GM12878 (cell line): Measurements from ENCODE around the gene TPT1. TPM values are rescaled to one million over a fixed set of nuclear protein-coding genes. Genes with fewer than 3 reads are reported as not detected.

Experiments
- ATAC-seq: fragments of 200-7000 bp; cut with Tn5 transposase; 3 replicates; pipeline ENCODE4 v1.9.1; 2020; ENCODE audit warnings: mild to moderate bottlenecking, moderate library complexity
- BruUV-seq: library from RNA; stranded (reverse); fragments of 400-500 nt; replicated peaks from 2 replicates; lab custom pipeline; 2021; lab: Mats Ljungman, UMichigan
- CTCF ChIA-PET: fragments of 300-600 bp; sonication (Branson Sonifier 250); formaldehyde crosslinking; extraction: SDS; loops from one replicate; lab custom pipeline; 2021; ENCODE audit warnings: inconsistent platforms; lab: Yijun Ruan, JAX
- POLR2A ChIA-PET: fragments of 350-600 bp; formaldehyde crosslinking; extraction: SDS; loops from one replicate; lab custom pipeline; 2021; ENCODE audit warnings: inconsistent platforms; lab: Charles Lee
- RAD21 ChIA-PET: fragments of 300-600 bp; sonication (Branson Sonifier 250); formaldehyde crosslinking; loops from one replicate; lab custom pipeline; 2023; ENCODE audit warnings: antibody characterized with exemption; ENCODE audit not compliant: unreplicated experiment; lab: Charles Lee
- SMC1A ChIA-PET: fragments of 300-600 bp; sonication (Branson Sonifier 250); formaldehyde crosslinking; loops from one replicate; lab custom pipeline; 2023; ENCODE audit not compliant: unreplicated experiment, uncharacterized antibody; lab: Charles Lee
- DNase-seq: peaks from one replicate; pipeline ENCODE4 v3.0.0-alpha.2; 2011; ENCODE audit warnings: low read depth, low spot score
- FAIRE-seq: peaks from 3 replicates; lab custom pipeline; 2011; peaks lifted over from hg19 to GRCh38; lab: Jason Lieb, UNC
- H2AFZ ChIP-seq: 2 replicates; pipeline ENCODE4 v1.6.0; 2011; ENCODE audit warnings: low read depth, low read length, control low read depth; ENCODE audit not compliant: control insufficient read depth
- H3K27ac ChIP-seq: 2 replicates; pipeline ENCODE4 v1.5.1; 2011; ENCODE audit warnings: control low read depth; ENCODE audit not compliant: control insufficient read depth, insufficient read depth
- H3K27me3 ChIP-seq, 2 experiments: replicated peaks in 1 of 2; 2 replicates each; pipeline versions ENCODE4 v1.6.0 to v1.6.1; 2011; ENCODE audit warnings: low read length in 1 of 2; ENCODE audit not compliant: control insufficient read depth in 2 of 2, insufficient read depth in 2 of 2
- H3K36me3 ChIP-seq, 2 experiments: 2 replicates each; pipeline ENCODE4 v1.5.1; 2011; ENCODE audit warnings: low read length in 1 of 2; ENCODE audit not compliant: control insufficient read depth in 2 of 2, insufficient read depth in 2 of 2
- H3K4me1 ChIP-seq: 2 replicates; pipeline ENCODE4 v1.6.1; 2011; ENCODE audit warnings: mild to moderate bottlenecking, low read length, moderate library complexity, mixed read lengths; ENCODE audit not compliant: control insufficient read depth, insufficient read depth
- H3K4me2 ChIP-seq: 2 replicates; pipeline ENCODE4 v1.6.0; 2011; ENCODE audit warnings: control low read depth; ENCODE audit not compliant: control insufficient read depth, insufficient read depth
- H3K4me3 ChIP-seq: fragments of 200-600 bp; sonication (generic); 2 replicates; pipeline ENCODE4 v1.5.1; 2016
- H3K79me2 ChIP-seq: 2 replicates; pipeline ENCODE4 v1.6.0; 2011; ENCODE audit warnings: low read length; ENCODE audit not compliant: control insufficient read depth, insufficient read depth
- H3K9ac ChIP-seq: 2 replicates; pipeline ENCODE4 v1.8.0; 2011; ENCODE audit warnings: low read length, control low read depth, mixed read lengths; ENCODE audit not compliant: control insufficient read depth, insufficient read depth
- H3K9me3 ChIP-seq: replicated peaks from 3 replicates; pipeline ENCODE4 v1.5.1; 2011; ENCODE audit warnings: mild to moderate bottlenecking, low read length; ENCODE audit not compliant: control insufficient read depth, insufficient read depth
- H4K20me1 ChIP-seq: 2 replicates; pipeline ENCODE4 v1.6.0; 2011; ENCODE audit not compliant: control insufficient read depth, insufficient read depth
- ATF7 ChIP-seq: fragments of 450-650 bp; IDR thresholded peaks from 2 replicates; pipeline ENCODE4 v1.6.1; 2016; ENCODE audit warnings: low read depth, mild to moderate bottlenecking
- CBFB ChIP-seq: IDR thresholded peaks from 2 replicates; pipeline ENCODE4 v1.6.1; 2016; ENCODE audit warnings: antibody characterized with exemption, low read depth
- FOS ChIP-seq: IDR thresholded peaks from 3 replicates; pipeline ENCODE4 v1.6.1; 2011; ENCODE audit warnings: borderline replicate concordance; ENCODE audit not compliant: insufficient read length; ENCODE audit errors: extremely low read depth
- HDAC6 ChIP-seq: fragments of 200-600 bp; sonication (generic); IDR thresholded peaks from one replicate; pipeline ENCODE4 v1.8.0; 2017; ENCODE audit warnings: antibody characterized with exemption; ENCODE audit not compliant: unreplicated experiment
- SP1 ChIP-seq: IDR thresholded peaks from one replicate; pipeline ENCODE4 v1.6.1; 2011; ENCODE audit warnings: low read depth, low read length
- SPI1 ChIP-seq: IDR thresholded peaks from 2 replicates; pipeline ENCODE4 v1.6.1; 2011; ENCODE audit warnings: low read depth, mild to moderate bottlenecking, low read length, moderate library complexity, borderline replicate concordance; ENCODE audit not compliant: insufficient read depth
- TAF1 ChIP-seq: IDR thresholded peaks from 2 replicates; pipeline ENCODE4 v1.6.1; 2011; ENCODE audit warnings: mild to moderate bottlenecking, low read depth, low read length, borderline replicate concordance
- ZNF274 ChIP-seq: IDR thresholded peaks from one replicate; pipeline ENCODE4 v1.8.0; 2011; ENCODE audit not compliant: insufficient read length, insufficient read depth
- WGBS: methylation state at CpG from one replicate; pipeline ENCODE4 v1.1.6; 2016; ENCODE audit warnings: low lambda C conversion rate; ENCODE audit not compliant: insufficient replicate concordance, insufficient coverage; ENCODE audit errors: missing lambda C conversion rate; 5-methylcytosine and 5-hydroxymethylcytosine counted together
- in situ Hi-C: fragments of 300-500 bp; cut with MboI; formaldehyde crosslinking; loops from 9 replicates; pipeline ENCODE4 v1.14.3; 2018; ENCODE audit warnings: mixed read lengths
- intact Hi-C: fragments of 100-400 bp; cut with micrococcal nuclease; formaldehyde crosslinking; loops from one replicate; pipeline ENCODE4 v1.14.2; 2022; ENCODE audit not compliant: unreplicated experiment
- polyA plus RNA-seq, 11 experiments: library from polyadenylated mRNA; depleted of rRNA in 4 of 11; unstranded in 6 of 11; stranded (reverse) in 5 of 11; fragments of >200 nt; fragmentation: Nextera tagmentation in 4 of 11; fragmentation: Illumina TruSeq in 1 of 11; extraction: Ambion mirVana in 4 of 11; extraction: Trizol in 1 of 11; gene quantifications; 1 replicate in 1 of 11; 2 replicates in 10 of 11; pipeline versions ENCODE4 v1.2.1 to v1.2.3, GENCODE V29; 2011 to 2016; ENCODE audit warnings: inconsistent platforms in 2 of 11, missing spikeins in 2 of 11, low read depth in 1 of 11
- total RNA-seq, 4 experiments: library from RNA; depleted of rRNA in 3 of 4; stranded (reverse); fragments of >200 nt in 3 of 4; fragmentation: Illumina TruSeq in 1 of 4; extraction: Trizol in 1 of 4; gene quantifications; 2 replicates each; pipeline versions ENCODE4 v1.2.1 to v1.2.3, GENCODE V29; 2013 to 2021
- TF ChIP-seq, protein P1 (sequence below): fragments of 450-650 bp; formaldehyde crosslinking; IDR thresholded peaks from 2 replicates; pipeline ENCODE4 v1.4.0; 2022; ENCODE audit warnings: mild to moderate bottlenecking, moderate library complexity
- TF ChIP-seq, protein P2 (sequence below): fragments of 450-650 bp; IDR thresholded peaks from 2 replicates; pipeline ENCODE4 v1.6.1; 2017; ENCODE audit warnings: mild to moderate bottlenecking
- TF ChIP-seq, protein P3 (sequence below): IDR thresholded peaks from 2 replicates; pipeline ENCODE4 v1.6.1; 2011; ENCODE audit warnings: borderline replicate concordance, low read depth, mild to moderate bottlenecking, moderate library complexity, low read length; ENCODE audit not compliant: insufficient read depth, poor library complexity, severe bottlenecking

The TPT1 gene
- total and polyA plus RNA-seq, 10 of the 15 experiments (the other 5 are each of a cell fraction or from before 2014, with no cell fraction given): 1,038 to 5,925 (median 2,336) TPM

DNA sequence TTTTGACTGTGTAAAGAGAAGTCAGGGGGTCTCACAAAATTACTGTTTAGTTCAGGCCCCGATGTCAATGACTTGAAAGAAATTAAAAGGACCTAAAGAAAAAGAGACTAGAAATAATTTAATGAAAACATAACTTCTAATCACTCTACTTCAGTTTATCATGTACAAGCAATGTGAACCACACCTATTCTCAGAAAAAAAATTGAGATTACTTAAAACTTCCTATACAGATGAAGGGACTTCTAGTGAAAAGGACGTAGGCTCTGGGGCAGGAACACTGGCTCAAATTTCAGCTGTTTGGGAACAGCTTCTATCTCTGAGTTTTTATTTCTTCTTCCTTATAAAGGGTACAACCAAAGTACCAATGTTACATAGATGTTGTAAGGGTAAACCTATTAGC, 38.0 kb downstream of the TPT1 start:
- no peaks in the 10 kb centered on the region for H3K79me2 ChIP-seq
- ChIA-PET CTCF (interaction anchor here (0.6 to 2.5 kb wide), 4 partner anchors 21 to 255 kb away, joined by 4 to 18 read pairs (median 8); no protein-coding TSS in a partner anchor), SMC1A (interaction anchor here (0.8 to 5.0 kb wide), 4 partner anchors 9 to 820 kb away, joined by 3 to 26 read pairs (median 4); no protein-coding TSS in a partner anchor), POLR2A (interaction anchor here (0.7 kb wide), 1 partner anchor 406 kb away, joined by 4 read pairs; no protein-coding TSS in a partner anchor), RAD21 (interaction anchor here (0.8 to 1.1 kb wide), 2 partner anchors 23 to 39 kb away, joined by 3 read pairs; no protein-coding TSS in a partner anchor)
- no peak for FAIRE-seq
- no peaks in the 10 kb centered on the region for H3K36me3 ChIP-seq
- H3K9ac ChIP-seq: no peak overlapping the region
- no peaks in the 10 kb centered on the region; the same call in 1 of the 2 replicates for H3K4me1 ChIP-seq
- no peak overlapping the region for H3K4me2 ChIP-seq
- in situ Hi-C loops: loop anchor here (25.0 kb wide), 1 partner anchor 816 kb away; no protein-coding TSS in a partner anchor
- H4K20me1 ChIP-seq: no peaks in the 10 kb centered on the region
- intact Hi-C loops: no loop called here
- DNase-seq: no peak
- WGBS: 96% methylated on average over 2 of the region's 2 CpGs
- TF ChIP-seq SP1 (no peak), TAF1 (no peak), ATF7 (no peak), FOS (no peak), CBFB (no peak), SPI1 (no peak), HDAC6 (no peak), ZNF274 (no peak)
- TF ChIP-seq, protein P1, sequence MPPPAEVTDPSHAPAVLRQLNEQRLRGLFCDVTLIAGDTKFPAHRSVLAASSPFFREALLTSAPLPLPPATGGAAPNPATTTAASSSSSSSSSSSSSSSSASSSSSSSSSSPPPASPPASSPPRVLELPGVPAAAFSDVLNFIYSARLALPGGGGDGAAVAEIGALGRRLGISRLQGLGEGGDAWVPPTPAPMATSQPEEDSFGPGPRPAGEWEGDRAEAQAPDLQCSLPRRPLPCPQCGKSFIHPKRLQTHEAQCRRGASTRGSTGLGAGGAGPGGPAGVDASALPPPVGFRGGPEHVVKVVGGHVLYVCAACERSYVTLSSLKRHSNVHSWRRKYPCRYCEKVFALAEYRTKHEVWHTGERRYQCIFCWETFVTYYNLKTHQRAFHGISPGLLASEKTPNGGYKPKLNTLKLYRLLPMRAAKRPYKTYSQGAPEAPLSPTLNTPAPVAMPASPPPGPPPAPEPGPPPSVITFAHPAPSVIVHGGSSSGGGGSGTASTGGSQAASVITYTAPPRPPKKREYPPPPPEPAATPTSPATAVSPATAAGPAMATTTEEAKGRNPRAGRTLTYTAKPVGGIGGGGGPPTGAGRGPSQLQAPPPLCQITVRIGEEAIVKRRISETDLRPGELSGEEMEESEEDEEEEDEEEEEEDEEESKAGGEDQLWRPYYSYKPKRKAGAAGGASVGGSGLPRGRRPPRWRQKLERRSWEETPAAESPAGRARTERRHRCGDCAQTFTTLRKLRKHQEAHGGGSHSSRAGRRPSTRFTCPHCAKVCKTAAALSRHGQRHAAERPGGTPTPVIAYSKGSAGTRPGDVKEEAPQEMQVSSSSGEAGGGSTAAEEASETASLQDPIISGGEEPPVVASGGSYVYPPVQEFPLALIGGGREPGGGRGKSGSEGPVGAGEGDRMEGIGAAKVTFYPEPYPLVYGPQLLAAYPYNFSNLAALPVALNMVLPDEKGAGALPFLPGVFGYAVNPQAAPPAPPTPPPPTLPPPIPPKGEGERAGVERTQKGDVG: no peak
- TF ChIP-seq, protein P2, sequence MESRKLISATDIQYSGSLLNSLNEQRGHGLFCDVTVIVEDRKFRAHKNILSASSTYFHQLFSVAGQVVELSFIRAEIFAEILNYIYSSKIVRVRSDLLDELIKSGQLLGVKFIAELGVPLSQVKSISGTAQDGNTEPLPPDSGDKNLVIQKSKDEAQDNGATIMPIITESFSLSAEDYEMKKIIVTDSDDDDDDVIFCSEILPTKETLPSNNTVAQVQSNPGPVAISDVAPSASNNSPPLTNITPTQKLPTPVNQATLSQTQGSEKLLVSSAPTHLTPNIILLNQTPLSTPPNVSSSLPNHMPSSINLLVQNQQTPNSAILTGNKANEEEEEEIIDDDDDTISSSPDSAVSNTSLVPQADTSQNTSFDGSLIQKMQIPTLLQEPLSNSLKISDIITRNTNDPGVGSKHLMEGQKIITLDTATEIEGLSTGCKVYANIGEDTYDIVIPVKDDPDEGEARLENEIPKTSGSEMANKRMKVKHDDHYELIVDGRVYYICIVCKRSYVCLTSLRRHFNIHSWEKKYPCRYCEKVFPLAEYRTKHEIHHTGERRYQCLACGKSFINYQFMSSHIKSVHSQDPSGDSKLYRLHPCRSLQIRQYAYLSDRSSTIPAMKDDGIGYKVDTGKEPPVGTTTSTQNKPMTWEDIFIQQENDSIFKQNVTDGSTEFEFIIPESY: no peak
- TF ChIP-seq, protein P3, sequence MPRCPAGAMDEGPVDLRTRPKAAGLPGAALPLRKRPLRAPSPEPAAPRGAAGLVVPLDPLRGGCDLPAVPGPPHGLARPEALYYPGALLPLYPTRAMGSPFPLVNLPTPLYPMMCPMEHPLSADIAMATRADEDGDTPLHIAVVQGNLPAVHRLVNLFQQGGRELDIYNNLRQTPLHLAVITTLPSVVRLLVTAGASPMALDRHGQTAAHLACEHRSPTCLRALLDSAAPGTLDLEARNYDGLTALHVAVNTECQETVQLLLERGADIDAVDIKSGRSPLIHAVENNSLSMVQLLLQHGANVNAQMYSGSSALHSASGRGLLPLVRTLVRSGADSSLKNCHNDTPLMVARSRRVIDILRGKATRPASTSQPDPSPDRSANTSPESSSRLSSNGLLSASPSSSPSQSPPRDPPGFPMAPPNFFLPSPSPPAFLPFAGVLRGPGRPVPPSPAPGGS: no peak
- H3K27ac ChIP-seq: no peak overlapping the region
- no peak overlapping the region for H2AFZ ChIP-seq
- no TSS peak for BruUV-seq
- no peak for ATAC-seq
- H3K4me3 ChIP-seq: no peak overlapping the region
- H3K9me3 ChIP-seq: no peaks in the 10 kb centered on the region
- H3K27me3 ChIP-seq: no peaks in the 10 kb centered on the region
